Measurements from ENCODE around the gene CYP4F22. TPM values are rescaled to one million over a fixed set of nuclear protein-coding genes. Genes with fewer than 3 reads are reported as not detected.

Gene CYP4F22
- total RNA-seq, 1 experiment from 2014 or later, result 4.9 TPM

- ATAC-seq (no peak), DNase-seq (ENCODE audit: low read depth, low spot score) (no peak)
- Histone ChIP-seq H3K79me2 (ENCODE audit: insufficient read depth, low read length) (no peaks in the 10 kb centered on the region), H2AFZ (ENCODE audit: low read depth, low read length, poor library complexity, severe bottlenecking) (no peak overlapping the region), H3K27ac (ENCODE audit: low read depth, low read length) (no peak overlapping the region), H3K4me3 (replicated peaks in 1 of 2; ENCODE audit: low read depth in 1 of 2, low read length in 2 of 2) (no peak overlapping the region), H3K9ac (ENCODE audit: low read length) (no peak overlapping the region), H3K9me3 (ENCODE audit: control insufficient read depth in 1 of 2, insufficient read depth in 1 of 2, low read depth in 1 of 2, low read length in 2 of 2) (no peaks in the 10 kb centered on the region), H3K4me1 (ENCODE audit: control insufficient read depth in 1 of 2, insufficient read depth in 2 of 2, low read length in 2 of 2) (peaks cover 8 to 16% of the 10 kb centered on the region in 2 experiments; a peak in 3 of 4 replicates), H3K36me3 (ENCODE audit: control insufficient read depth in 1 of 2, insufficient read depth in 2 of 2, low read length in 2 of 2) (no peaks in the 10 kb centered on the region), H3K27me3 (ENCODE audit: insufficient read depth, low read length) (no peaks in the 10 kb centered on the region), H3K9me2 (ENCODE audit: insufficient read depth) (no peaks in the 10 kb centered on the region), H4K20me1 (ENCODE audit: insufficient read depth) (no peaks in the 10 kb centered on the region), H3K4me2 (ENCODE audit: low read length) (no peak overlapping the region)
- CTCF ChIA-PET, result no interaction called here
- intact Hi-C loops (cut with micrococcal nuclease), result no loop called here
- BruUV-seq (replicated peaks), result no TSS peak
- POLR2A ChIA-PET, result no interaction called here
- TF ChIP-seq CEBPB (IDR thresholded peaks at IDR 0.05; ENCODE audit: low read depth) (no peak), SRF (IDR thresholded peaks at IDR 0.05; ENCODE audit: low read depth) (no peak), ZBTB33 (IDR thresholded peaks at IDR 0.05; ENCODE audit: extremely low read depth, insufficient replicate concordance, low read length) (no peak), TCF7L2 (IDR thresholded peaks at IDR 0.05; ENCODE audit: borderline replicate concordance, extremely low read depth, insufficient read depth, insufficient read length) (no peak), REST (IDR thresholded peaks at IDR 0.05; ENCODE audit: low read depth) (no peak), SIN3A (IDR thresholded peaks at IDR 0.05; ENCODE audit: low read depth) (no peak), MAX (IDR thresholded peaks at IDR 0.05) (no peak), YY1 (IDR thresholded peaks at IDR 0.05; ENCODE audit: extremely low read depth, insufficient replicate concordance, low read depth, low read length) (no peak), POLR2A (IDR thresholded peaks at IDR 0.05; ENCODE audit: borderline replicate concordance, extremely low read depth, insufficient read depth, insufficient read length) (no peak), CTCF (IDR thresholded peaks at IDR 0.05 in 2 of 3, conservative IDR thresholded peaks at IDR 0.05 in 1 of 3; ENCODE audit: borderline replicate concordance in 1 of 3, insufficient read depth in 1 of 3, low read depth in 2 of 3, low read length in 2 of 3) (no peak), POLR2AphosphoS5 (IDR thresholded peaks at IDR 0.05; ENCODE audit: low read depth, low read length) (no peak), EZH2 (IDR thresholded peaks at IDR 0.05) (no peak), FOSL1 (IDR thresholded peaks at IDR 0.05; ENCODE audit: low read depth) (no peak)
- RAD21 ChIA-PET (ENCODE audit: low non-redundant PET in 1 of 2, low total read pairs in 2 of 2, uncharacterized antibody in 2 of 2, unreplicated experiment in 2 of 2), result no interaction called here
Observed at GRCh38 chr19:15549581-15549980, 41.3 kb downstream of the CYP4F22 start.

Data from HCT116 (cell line).